Breast epithelium (tissue), 4 donors: Measurements from ENCODE around the gene KLF6. TPM values are rescaled to one million over a fixed set of nuclear protein-coding genes. Genes with fewer than 3 reads are reported as not detected.
A peak's percentile ranks its signal among the peaks of the same experiment; 100 is the strongest.

Source experiments
- DNase-seq, 2 donors: peaks; one replicate each; pipeline ENCODE4 v3.0.0-alpha.2; 2019; ENCODE audit warnings: low spot score in 2 of 2
- H3K27ac ChIP-seq, 2 donors: fragments of 200-600 bp; sonication (generic) in 1 of 2; one replicate each; pipeline ENCODE4 v1.5.1; 2016 to 2019; ENCODE audit warnings: mild to moderate bottlenecking in 1 of 2
- H3K27me3 ChIP-seq, 2 donors: fragments of 200-600 bp; sonication (generic) in 1 of 2; one replicate each; pipeline versions ENCODE4 v1.5.1 to v1.6.0; 2017 to 2019; ENCODE audit warnings: control low read depth in 1 of 2, mild to moderate bottlenecking in 1 of 2
- H3K36me3 ChIP-seq: fragments of 200-600 bp; one replicate; pipeline ENCODE4 v1.5.1; 2019
- H3K4me1 ChIP-seq, 2 donors: fragments of 200-600 bp; sonication (generic); one replicate each; pipeline ENCODE4 v1.5.1; 2016 to 2019; ENCODE audit warnings: control low read depth in 1 of 2
- H3K4me3 ChIP-seq, 3 donors: fragments of 200-600 bp; sonication (generic); 1 replicate in 2 of 3; 2 replicates in 1 of 3; pipeline ENCODE4 v1.5.1; 2016 to 2019; ENCODE audit warnings: mild to moderate bottlenecking in 3 of 3, moderate library complexity in 2 of 3
- H3K9me3 ChIP-seq, 2 donors: fragments of 200-600 bp; sonication (generic) in 1 of 2; one replicate each; pipeline ENCODE4 v1.5.1; 2016 to 2019; ENCODE audit warnings: control low read depth in 1 of 2
- CTCF ChIP-seq, 3 donors: fragments of 450-650 bp; IDR thresholded peaks; one replicate each; pipeline ENCODE4 v1.5.1; 2016 to 2017; ENCODE audit warnings: antibody characterized with exemption in 3 of 3, mild to moderate bottlenecking in 3 of 3, moderate library complexity in 3 of 3
- POLR2A ChIP-seq: fragments of 450-650 bp; IDR thresholded peaks from one replicate; pipeline ENCODE4 v1.6.1; 2016; ENCODE audit warnings: antibody characterized with exemption, mild to moderate bottlenecking, moderate library complexity
- POLR2AphosphoS5 ChIP-seq, 3 donors: sonication (generic); formaldehyde crosslinking; IDR thresholded peaks; one replicate each; pipeline ENCODE4 v1.6.1; 2017; ENCODE audit warnings: antibody characterized with exemption in 3 of 3
- intact Hi-C: fragments of 100-400 bp; cut with DNase I; formaldehyde crosslinking; loops from one replicate; pipeline ENCODE4 v1.15.1; 2023; ENCODE audit warnings: low total_unique reads
- total RNA-seq, 3 donors: library from RNA; depleted of rRNA; stranded (reverse); fragments of >200 nt; gene quantifications; one replicate each; pipeline ENCODE4 v1.1.0, GENCODE V29; 2016

KLF6 gene
- total RNA-seq, 3 donors from 2014 or later, result 132 to 347 (median 186) TPM

GRCh38 chr10:3808689-3809199 is 23.7 kb upstream of the KLF6 start:
- TF ChIP-seq CTCF (IDR thresholded peaks at IDR 0.05) (no peak), POLR2A (no peak), POLR2AphosphoS5 (IDR thresholded peaks at IDR 0.05) (no peak)
- peaks cover 4 to 8% of the 10 kb centered on the region in 2 donors for H3K4me1 ChIP-seq
- H3K27ac ChIP-seq, result peak overlapping the region; percentile 93 to 96
- H3K4me3 ChIP-seq, result no peak overlapping the region
- intact Hi-C loops, result no loop called here
- no peaks in the 10 kb centered on the region for H3K27me3 ChIP-seq
- DNase-seq, result no peak
- H3K9me3 ChIP-seq, result no peaks in the 10 kb centered on the region
- no peaks in the 10 kb centered on the region for H3K36me3 ChIP-seq

GRCh38 chr10:3807928-3808496 is 23.0 kb upstream of the KLF6 start:
- H3K36me3 ChIP-seq, result no peaks in the 10 kb centered on the region
- H3K4me1 ChIP-seq, result peaks cover 4 to 8% of the 10 kb centered on the region in 2 donors
- H3K4me3 ChIP-seq, result no peak overlapping the region
- TF ChIP-seq POLR2A (no peak), CTCF (IDR thresholded peaks at IDR 0.05) (no peak), POLR2AphosphoS5 (IDR thresholded peaks at IDR 0.05) (no peak)
- H3K27ac ChIP-seq, result peak overlapping the region; percentile 75 to 96
- H3K9me3 ChIP-seq, result no peaks in the 10 kb centered on the region
- intact Hi-C loops, result no loop called here
- no peak for DNase-seq
- no peaks in the 10 kb centered on the region for H3K27me3 ChIP-seq

GRCh38 chr10:3807211-3807927 is 22.4 kb upstream of the KLF6 start:
- Histone ChIP-seq H3K27ac (peak overlapping the region; percentile 75 to 96), H3K4me3 (no peak overlapping the region), H3K27me3 (no peaks in the 10 kb centered on the region), H3K4me1 (peaks cover 4 to 8% of the 10 kb centered on the region in 2 donors), H3K36me3 (no peaks in the 10 kb centered on the region), H3K9me3 (no peaks in the 10 kb centered on the region)
- no peak for TF ChIP-seq POLR2AphosphoS5 (IDR thresholded peaks at IDR 0.05)
- no peak for TF ChIP-seq CTCF (IDR thresholded peaks at IDR 0.05)
- TF ChIP-seq POLR2A, result no peak
- intact Hi-C loops, result no loop called here
- no peak for DNase-seq

- Histone ChIP-seq H3K9me3 (no peaks in the 10 kb centered on the region), H3K27ac (peak overlapping the region; percentile 75 to 96), H3K36me3 (no peaks in the 10 kb centered on the region), H3K4me3 (no peak overlapping the region), H3K4me1 (peaks cover 4 to 8% of the 10 kb centered on the region in 2 donors), H3K27me3 (no peaks in the 10 kb centered on the region)
- DNase-seq, result no peak
- TF ChIP-seq CTCF (IDR thresholded peaks at IDR 0.05), result no peak
- TF ChIP-seq POLR2A, result no peak
- no peak for TF ChIP-seq POLR2AphosphoS5 (IDR thresholded peaks at IDR 0.05)
- intact Hi-C loops, result no loop called here
Measured at GRCh38 chr10:3806603-3807002, 21.6 kb upstream of the KLF6 start.

- no peak for DNase-seq
- TF ChIP-seq POLR2AphosphoS5 (IDR thresholded peaks at IDR 0.05), result peak in 1 of 3 donors; percentile 40
- no peak for TF ChIP-seq POLR2A
- intact Hi-C loops, result no loop called here
Measured at GRCh38 chr10:3805791-3806461, 20.9 kb upstream of the KLF6 start.

More at GRCh38 chr10:3805791-3806461, 20.9 kb upstream of the KLF6 start:
- H3K4me1 ChIP-seq, result peaks cover 4% of the 10 kb centered on the region in 2 donors
- no peaks in the 10 kb centered on the region for H3K27me3 ChIP-seq
- H3K4me3 ChIP-seq, result no peak overlapping the region
- peak overlapping the region; percentile 75 to 96 for H3K27ac ChIP-seq
- no peaks in the 10 kb centered on the region for H3K36me3 ChIP-seq
- no peaks in the 10 kb centered on the region for H3K9me3 ChIP-seq
